Measurements from ENCODE around the gene ZNF511.

- TF ChIP-seq EZH2phosphoT487 (IDR thresholded peaks at IDR 0.05; ENCODE audit: insufficient read depth, low read depth), result no peak
- no peak for TF ChIP-seq EZH2 (IDR thresholded peaks at IDR 0.05; ENCODE audit: insufficient read depth, poor library complexity, severe bottlenecking)
Observed at GRCh38 chr10:133355991-133356390, 47.3 kb downstream of the ZNF511 start.

Measured in GM23248 (cell line).